Measurements from ENCODE around the gene PDHA2. TPM values are rescaled to one million over a fixed set of nuclear protein-coding genes. Genes with fewer than 3 reads are reported as not detected.

PDHA2 gene
- not detected in 2 replicates for total RNA-seq

DNA sequence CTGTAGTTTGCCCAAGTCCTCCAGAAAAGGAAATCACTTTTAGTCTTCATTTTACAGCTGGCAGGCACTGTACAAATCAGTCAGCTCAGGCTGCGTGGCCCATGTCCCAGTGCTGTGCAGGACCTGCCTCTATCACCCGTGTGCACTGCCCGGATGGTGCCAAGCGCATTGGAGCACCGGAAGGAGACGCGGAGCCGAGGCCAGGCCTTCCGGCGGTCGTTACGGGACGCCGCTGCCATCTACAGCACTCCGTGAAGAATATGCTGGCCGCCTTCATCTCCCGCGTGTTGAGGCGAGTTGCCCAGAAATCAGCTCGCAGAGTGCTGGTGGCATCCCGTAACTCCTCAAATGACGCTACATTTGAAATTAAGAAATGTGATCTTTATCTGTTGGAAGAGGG lies at the start of gene PDHA2:
Gene PDHA2 (plus strand): TSS at position 203 of the 400 bp plus-strand sequence. CDS start 58 bp downstream, at position 261.

All from endothelial cell of coronary artery (primary cell).